Bronchus fibroblast of lung (primary cell): ENCODE data around the gene TMEM204. TPM values are rescaled to one million over a fixed set of nuclear protein-coding genes. Genes with fewer than 3 reads are reported as not detected.

Experiments used
- total RNA-seq: library from RNA; depleted of rRNA; stranded (reverse); fragments of >200 nt; gene quantifications from 2 replicates; pipeline ENCODE4 v1.2.3, GENCODE V29; 2015

Gene TMEM204
- 12.9 and 13.6 TPM in 2 replicates for total RNA-seq

GRCh38 chr16:1533443-1533951 is at the start of gene TMEM204:
Gene TMEM204 (plus strand): TSS chr16:1533666. CDS start chr16:1534276, 610 bp downstream.

GRCh38 chr16:1488619-1489018 is 44.8 kb upstream of the TMEM204 start, which contains the start of gene PTX4:
Gene PTX4 (minus strand): TSS chr16:1488944. CDS start chr16:1488909, 35 bp downstream.

GRCh38 chr16:1492923-1493745 is 40.3 kb upstream of the TMEM204 start, which contains the start of gene TELO2:
Gene TELO2 (plus strand): TSS chr16:1493360. CDS start chr16:1494282, 922 bp downstream.

Other genes with a start within 250 kb of the TMEM204 start
- 71.1 and 91.0 TPM in 2 replicates for gene UBE2I, start 224.0 kb upstream of the TMEM204 start, total RNA-seq
- 0.50 and 0.74 TPM in 2 replicates for gene BAIAP3, start 200.0 kb upstream of the TMEM204 start, total RNA-seq
- gene TSR3, start 181.8 kb upstream of the TMEM204 start, total RNA-seq: 105 and 117 TPM in 2 replicates
- gene GNPTG, start 181.7 kb upstream of the TMEM204 start, total RNA-seq: 36.0 and 37.5 TPM in 2 replicates
- gene UNKL, start 119.0 kb upstream of the TMEM204 start, total RNA-seq: 4.0 and 4.3 TPM in 2 replicates
- 17.4 and 22.2 TPM in 2 replicates for gene UQCC4, start 112.9 kb upstream of the TMEM204 start, total RNA-seq
- not detected in 2 replicates for gene PERCC1, start 102.6 kb upstream of the TMEM204 start, total RNA-seq
- under 0.01 TPM in 1 of 2 replicates, not detected in the other for gene CCDC154, start 89.1 kb upstream of the TMEM204 start, total RNA-seq
- 35.7 and 42.4 TPM in 2 replicates for gene CLCN7, start 58.6 kb upstream of the TMEM204 start, total RNA-seq
- 0.15 and 0.17 TPM in 2 replicates for gene PTX4, start 44.7 kb upstream of the TMEM204 start, total RNA-seq
- gene TELO2, start 40.3 kb upstream of the TMEM204 start, total RNA-seq: 23.0 and 28.1 TPM in 2 replicates
- gene IFT140, start 78.4 kb downstream of the TMEM204 start, total RNA-seq: 15.3 and 23.6 TPM in 2 replicates
- gene CRAMP1, start 78.7 kb downstream of the TMEM204 start, total RNA-seq: 5.5 and 6.6 TPM in 2 replicates
- gene JPT2, start 144.6 kb downstream of the TMEM204 start, total RNA-seq: 43.7 and 48.3 TPM in 2 replicates
- gene MAPK8IP3, start 172.5 kb downstream of the TMEM204 start, total RNA-seq: 20.0 and 22.4 TPM in 2 replicates
- 73.6 and 90.8 TPM in 2 replicates for gene NME3, start 237.9 kb downstream of the TMEM204 start, total RNA-seq
- gene EME2, start 239.1 kb downstream of the TMEM204 start, total RNA-seq: 2.4 and 2.5 TPM in 2 replicates
- 155 TPM in 2 replicates for gene MRPS34, start 239.5 kb downstream of the TMEM204 start, total RNA-seq
- gene SPSB3, start 248.9 kb downstream of the TMEM204 start, total RNA-seq: 31.8 and 35.5 TPM in 2 replicates
- gene NUBP2, start 249.3 kb downstream of the TMEM204 start, total RNA-seq: 111 and 116 TPM in 2 replicates